Measurements from ENCODE around the gene INF2.
A peak's percentile ranks its signal among the peaks of the same experiment; 100 is the strongest.

Gene INF2

GRCh38 chr14:104706733-104707607, 17.6 kb downstream of the INF2 start:
- no peak for DNase-seq

- DNase-seq, result no peak
These were observed 18.5 kb downstream of the INF2 start for GRCh38 chr14:104707608-104708595.

- no peak for DNase-seq
These were observed 19.3 kb downstream of the INF2 start for GRCh38 chr14:104708606-104709268.

- DNase-seq, result no peak
These were observed 20.1 kb downstream of the INF2 start for GRCh38 chr14:104709387-104710039.

- DNase-seq, result no peak
These were observed 20.8 kb downstream of the INF2 start for GRCh38 chr14:104710071-104710735.

GRCh38 chr14:104712881-104713734, 23.7 kb downstream of the INF2 start:
- DNase-seq, result no peak

GRCh38 chr14:104714066-104714465, 24.6 kb downstream of the INF2 start:
- no peak for DNase-seq

- DNase-seq, result no peak
These were observed 25.3 kb downstream of the INF2 start for GRCh38 chr14:104714681-104715080.

- no peak for DNase-seq
These were observed 26.0 kb downstream of the INF2 start for GRCh38 chr14:104715416-104715815.

GRCh38 chr14:104715871-104716270, 26.5 kb downstream of the INF2 start:
- no peak for DNase-seq

- DNase-seq, result no peak
These were observed 27.7 kb downstream of the INF2 start for GRCh38 chr14:104717137-104717536.

- no peak for DNase-seq
These were observed 28.2 kb downstream of the INF2 start for GRCh38 chr14:104717646-104718045.

- no peak for DNase-seq
These were observed 28.7 kb downstream of the INF2 start for GRCh38 chr14:104718147-104718546.

- DNase-seq, result no peak
These were observed 29.5 kb downstream of the INF2 start for GRCh38 chr14:104718871-104719270.

GRCh38 chr14:104719343-104719742, 29.9 kb downstream of the INF2 start:
- no peak for DNase-seq

GRCh38 chr14:104721505-104722431, 32.4 kb downstream of the INF2 start:
- no peak for DNase-seq

GRCh38 chr14:104722938-104723650, 33.7 kb downstream of the INF2 start:
- DNase-seq, result no peak

- DNase-seq, result peak; percentile 33
These were observed 34.4 kb downstream of the INF2 start, which contains the start of gene ADSS1 for GRCh38 chr14:104723651-104724406. TSS of gene ADSS1 (plus strand) at chr14:104724229. CDS start at chr14:104724271, 42 bp downstream.
